Ecto neural progenitor cell (in vitro differentiated cells): ENCODE results near the gene CWC27.

Experiments
- DNase-seq: peaks from one replicate; pipeline ENCODE4 v3.0.0-alpha.2; 2018; ENCODE audit warnings: low spot score

Gene CWC27

DNA sequence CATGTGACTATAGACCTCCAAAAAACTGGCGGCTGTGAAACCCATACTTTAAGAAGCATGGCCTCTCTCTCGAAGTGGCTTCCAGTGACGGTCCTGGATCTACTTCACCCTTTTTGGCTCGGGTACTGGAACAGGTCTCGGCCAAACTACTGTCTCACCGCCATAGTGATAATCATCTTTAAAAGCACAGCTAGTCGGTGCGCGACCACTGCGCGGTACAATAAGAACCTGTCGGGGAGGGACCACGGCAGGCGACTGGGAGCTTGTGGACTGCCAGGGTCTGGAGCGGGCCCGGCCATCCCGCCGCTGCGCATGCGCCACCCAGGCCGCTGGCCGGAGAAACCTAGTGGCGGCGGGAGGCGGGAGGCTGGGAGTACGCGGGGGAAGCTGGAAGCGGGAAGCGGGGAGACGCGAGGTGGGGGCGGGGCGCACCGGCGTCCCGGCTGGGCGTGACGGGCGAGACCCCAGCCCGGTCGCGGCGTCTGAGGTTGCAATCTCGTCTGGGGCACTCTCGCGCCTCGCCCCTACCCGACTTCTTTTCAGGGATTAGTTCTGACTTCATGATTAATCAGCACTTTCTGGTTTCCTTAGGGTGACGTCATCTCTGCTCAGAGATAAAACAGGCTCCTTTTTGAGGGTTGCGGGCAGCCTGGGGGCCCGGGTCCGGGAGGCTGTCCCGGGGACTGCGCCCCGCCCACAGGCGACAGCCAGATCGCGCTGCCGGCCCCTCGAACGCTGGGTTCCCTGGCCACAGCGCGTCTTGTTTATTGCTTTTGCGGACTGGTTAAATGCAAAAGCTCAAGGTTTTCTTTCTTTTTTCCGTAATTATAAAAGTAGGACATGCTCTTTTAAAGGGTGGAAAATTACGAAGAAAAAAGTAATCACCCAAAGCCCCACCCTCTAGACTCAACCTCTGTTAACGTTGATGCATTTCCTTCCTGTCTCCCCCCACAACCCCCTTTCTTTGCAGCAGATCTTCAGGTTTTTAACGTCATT lies 266.8 kb downstream of the CWC27 start:
- DNase-seq = peak; percentile 97

GRCh38 chr5:65037831-65038815 lies 269.4 kb downstream of the CWC27 start:
- DNase-seq = no peak

DNA sequence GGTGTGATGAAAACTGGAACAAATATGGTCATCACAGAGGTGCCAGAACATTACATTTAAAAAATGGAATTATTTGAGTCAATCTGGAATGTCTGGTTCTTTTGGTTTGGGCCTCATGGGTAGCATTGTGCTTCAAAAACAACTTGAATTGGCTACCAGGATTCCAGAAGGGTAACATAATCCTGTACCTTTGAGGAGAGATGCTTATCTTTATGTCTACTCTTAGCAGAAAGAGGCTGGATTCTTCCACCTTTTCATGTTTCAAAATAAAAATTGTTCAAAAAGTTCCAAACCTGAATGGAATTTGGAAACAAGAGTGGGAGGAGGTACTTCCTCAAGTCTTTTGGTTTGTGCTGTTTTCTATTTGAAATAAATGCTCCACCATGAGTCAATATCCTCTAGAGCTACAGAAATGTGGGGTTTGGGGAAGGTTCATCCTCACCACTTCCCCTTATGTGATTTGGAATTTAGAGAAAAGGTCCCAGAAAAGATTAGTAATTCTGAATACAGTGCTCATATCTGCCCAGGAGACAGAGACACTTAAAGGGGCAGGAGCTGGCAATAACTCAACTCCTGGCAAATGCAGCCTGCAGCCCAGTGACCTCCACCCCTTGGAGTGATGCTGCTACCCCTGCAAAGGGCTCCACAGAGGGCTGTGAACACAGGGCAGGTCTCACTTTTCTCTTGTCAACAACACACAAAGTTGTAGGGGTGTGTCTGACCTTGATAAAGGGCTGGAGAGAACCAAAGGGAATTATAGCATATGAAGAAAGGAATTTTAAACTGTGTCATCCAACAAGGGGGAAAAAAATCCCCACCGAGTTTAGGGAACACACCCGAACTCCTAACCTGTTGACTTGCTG lies 272.8 kb downstream of the CWC27 start:
- no peak for DNase-seq

GRCh38 chr5:65043843-65044359 lies 275.2 kb downstream of the CWC27 start:
- DNase-seq = no peak

- no peak for DNase-seq
Observed at GRCh38 chr5:65047225-65047624, 278.5 kb downstream of the CWC27 start.

DNA sequence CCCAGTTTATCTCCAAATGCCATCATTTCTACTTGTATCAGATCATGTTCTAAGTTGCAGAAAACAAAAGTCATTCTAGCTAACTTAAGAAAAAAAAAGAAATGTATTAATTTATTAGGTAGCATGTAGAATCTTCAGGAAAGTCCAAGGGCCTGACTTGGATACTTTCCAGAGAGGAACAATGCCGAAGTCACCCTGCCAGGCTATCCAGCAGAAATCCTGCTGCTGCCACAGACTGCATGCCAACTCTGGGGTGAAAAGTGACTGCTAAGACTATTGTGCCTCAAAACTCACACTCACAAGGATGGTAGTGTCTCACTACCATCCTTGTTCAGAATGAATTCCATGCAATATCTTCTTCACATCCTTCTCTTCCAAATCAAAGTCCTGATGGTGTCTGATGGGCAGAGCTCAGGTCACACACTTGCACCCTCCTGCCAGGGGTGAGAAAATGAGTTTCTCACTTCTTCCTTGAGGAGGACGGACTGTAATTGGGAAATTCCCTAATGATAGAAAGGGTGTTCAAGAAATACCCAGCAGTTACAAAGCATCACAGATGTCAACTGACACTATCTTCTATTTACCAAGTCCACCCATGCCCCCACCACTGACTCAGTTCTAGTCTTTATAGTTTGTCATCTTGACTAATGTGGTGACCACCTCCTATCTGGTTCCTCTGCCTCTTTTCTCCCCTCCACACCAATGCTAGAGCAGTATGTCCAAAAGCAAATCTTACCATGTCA lies 279.4 kb downstream of the CWC27 start:
- DNase-seq = no peak

DNA sequence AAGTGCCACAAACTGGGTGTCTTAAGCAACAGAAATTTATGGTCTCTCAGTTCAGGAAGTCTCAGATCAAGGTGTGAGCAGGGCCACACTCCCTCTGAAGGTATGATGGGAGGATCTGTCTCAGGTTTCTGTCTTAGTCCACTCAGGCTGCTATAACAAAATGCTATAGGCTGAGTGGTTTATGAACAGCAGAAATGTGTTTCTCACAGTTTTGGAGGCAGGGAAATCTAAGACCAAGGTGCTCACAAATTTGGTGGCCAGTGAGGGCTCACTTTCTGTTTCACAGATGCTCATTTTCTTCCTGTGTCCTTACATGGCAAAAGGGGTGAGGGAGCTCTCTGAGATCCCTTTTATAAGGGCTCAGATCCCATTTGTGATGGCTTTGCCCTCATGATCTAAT lies 281.4 kb downstream of the CWC27 start:
- no peak for DNase-seq

DNA sequence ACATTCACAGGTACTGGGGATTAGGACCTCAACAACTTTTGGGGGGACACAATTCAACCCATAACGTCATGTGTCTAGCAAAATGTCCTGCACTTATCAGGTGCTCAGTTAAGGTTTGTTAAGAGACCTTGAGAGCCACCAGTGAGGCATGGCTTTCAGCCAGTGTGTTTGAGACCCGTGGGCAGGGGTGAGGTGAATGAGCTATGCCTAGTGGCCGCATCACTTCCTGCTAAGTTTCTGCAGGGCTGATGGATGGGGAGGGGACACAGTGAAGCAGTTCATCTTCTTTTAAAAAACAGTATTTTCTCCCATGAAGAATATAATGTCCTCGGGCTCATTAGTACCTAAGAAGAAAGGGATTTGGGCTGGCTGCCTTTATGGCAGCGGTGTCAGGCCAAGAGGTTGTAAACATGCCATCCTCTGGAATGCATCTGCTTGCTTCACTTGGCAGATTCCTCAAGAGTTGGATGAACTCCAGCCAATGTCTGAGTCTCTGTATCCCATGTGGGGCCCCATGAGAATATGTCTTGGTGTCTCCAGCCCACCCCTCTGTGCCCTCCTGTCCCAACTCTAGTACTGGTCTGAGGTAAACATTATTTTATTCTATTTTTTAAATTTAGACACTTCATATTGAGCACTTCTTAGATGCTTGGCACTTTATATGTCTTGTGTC lies 282.2 kb downstream of the CWC27 start:
- DNase-seq = no peak

DNA sequence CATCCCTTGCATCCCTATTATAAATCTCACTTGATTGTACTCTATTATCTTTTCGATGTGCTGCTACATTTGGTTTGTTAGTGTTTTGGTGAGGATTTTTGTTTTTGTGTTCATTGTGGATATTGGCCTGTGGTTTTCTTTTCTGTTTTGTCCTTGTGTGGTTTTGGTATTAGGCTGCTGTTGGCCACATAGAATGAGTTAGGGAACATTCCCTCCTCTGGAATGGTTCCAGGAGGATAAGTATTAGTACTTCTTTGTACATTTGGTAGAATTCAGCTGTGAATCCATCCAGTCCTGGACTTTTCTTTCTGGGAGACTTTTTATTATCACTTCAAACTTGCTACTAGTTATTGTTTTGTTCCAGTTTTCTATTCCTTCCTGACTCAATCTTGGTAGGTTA lies 287.2 kb downstream of the CWC27 start:
- no peak for DNase-seq

DNA sequence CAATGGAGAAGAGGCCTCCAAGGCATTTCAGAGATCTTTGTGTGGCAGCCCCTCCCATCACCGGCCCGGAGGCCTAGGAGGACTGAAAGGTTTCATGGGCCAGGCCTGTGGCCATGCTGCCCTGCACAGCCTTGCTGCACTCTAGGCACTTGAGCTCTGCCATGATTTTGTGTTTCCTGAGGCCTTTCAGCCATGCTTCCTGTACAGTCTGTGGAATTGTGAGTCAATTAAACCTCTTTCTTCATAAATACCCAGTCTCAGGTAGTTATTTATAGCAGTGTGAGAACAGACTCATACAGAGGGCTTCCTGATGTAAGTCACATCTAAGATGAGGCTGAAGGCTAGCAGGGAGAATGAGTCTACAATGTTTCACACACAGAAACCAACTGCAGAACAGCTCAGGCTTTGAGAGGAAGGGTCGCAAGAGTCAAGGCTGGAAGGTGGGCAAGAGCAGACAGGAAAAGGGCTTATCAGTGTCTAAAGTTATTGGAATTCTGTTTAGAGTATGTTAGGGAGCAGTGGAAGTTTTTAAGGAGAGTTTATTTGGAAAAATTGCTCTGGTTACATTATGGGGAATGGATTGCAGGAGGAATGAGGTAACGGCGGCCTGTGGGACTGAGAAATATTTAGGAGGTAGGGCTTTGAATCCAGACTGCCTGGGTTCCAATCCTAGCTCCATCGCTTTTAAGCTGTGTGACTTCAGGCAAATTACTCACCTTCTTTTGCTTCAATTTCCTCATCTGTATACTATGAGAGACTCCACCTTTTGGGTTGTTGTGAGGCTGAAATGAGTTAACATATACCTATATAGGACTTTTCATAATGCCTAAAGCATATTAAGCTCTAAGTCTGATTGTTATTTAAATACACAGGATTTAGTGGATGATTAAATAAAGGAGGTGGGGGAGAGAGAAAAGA lies 291.2 kb downstream of the CWC27 start:
- DNase-seq = no peak

DNA sequence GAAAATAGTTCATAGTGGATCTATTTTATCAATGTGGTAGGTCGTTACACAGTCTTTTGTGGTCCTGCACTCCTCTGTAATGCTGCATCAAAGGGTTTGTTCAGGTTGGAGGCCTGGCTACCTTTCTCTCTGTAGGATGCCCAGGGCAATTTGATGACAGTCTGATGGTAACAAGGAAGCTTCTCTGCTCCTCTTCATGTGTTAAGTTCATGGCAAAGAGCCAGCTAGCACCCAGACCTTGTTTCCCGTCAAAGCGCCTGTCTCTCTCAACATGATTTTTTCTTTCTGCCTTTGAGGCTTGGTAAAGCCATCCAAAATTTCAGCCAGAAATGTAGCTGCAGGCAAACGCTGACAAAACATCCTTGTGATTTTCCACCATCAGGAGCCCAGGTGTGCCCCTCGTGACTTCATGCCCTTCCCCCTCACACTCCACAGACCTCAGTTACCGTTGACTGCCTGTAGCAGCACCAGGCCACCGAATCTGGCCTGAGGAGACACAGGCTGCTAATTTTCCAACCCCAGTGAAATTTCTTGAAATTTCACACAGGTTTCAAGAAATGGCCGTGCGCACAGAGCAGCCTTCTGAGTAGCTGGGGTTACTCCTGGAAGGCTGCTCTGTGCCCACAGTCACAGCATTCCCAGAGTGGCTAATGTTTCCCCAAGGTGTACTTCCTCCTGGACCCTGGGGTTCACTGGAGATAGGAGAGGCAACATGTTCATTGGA lies 292.7 kb downstream of the CWC27 start:
- no peak for DNase-seq

DNA sequence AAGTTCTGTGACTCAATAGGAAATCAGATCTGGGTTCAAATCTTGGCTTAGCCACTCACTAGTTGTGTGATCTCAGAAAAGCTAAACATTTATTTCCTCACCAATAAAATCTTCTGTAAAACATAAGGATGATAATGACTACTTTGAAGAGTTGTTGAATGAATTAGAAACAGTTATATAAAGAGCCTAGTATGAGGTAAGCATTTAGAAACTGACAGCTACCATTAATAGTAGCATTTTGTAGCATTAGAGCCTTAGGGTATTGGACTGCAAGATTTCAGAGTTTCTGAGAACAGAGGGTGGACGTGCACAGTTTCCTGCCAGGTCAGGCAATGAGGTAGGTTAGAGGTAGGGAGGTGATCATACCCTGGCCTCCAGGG lies 293.2 kb downstream of the CWC27 start:
- DNase-seq = no peak

DNA sequence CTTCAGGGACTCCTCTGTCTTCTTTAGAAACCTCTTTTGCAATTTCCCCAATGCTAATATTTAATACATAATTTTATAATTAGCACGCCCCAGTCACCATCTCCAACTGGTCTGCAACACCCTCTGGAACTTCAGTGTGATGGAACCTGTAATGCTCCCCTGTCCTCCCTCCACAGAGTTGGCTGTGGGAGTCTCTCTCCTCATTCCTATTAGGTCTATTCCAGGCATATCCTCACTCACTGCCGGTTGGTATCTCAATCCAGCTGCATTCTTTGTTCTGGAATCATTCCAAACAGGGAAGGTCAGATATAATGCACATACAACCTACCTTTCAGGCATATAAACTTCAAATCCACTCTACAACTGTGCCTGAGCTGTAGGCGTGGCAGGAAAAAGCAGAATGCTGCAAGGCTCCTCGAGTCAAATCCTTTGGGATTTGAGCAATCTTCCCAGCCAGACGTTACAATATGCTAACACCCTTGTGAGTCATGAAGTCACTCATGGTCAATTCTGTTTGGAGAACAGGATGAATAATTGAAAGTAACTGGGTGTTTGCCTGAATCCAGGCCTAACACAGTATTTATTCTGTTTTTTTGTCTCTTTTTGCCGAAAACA lies 293.8 kb downstream of the CWC27 start:
- DNase-seq = no peak

GRCh38 chr5:65065001-65065511 lies 296.3 kb downstream of the CWC27 start:
- DNase-seq = no peak

- DNase-seq = no peak
Observed at GRCh38 chr5:65066387-65067146, 297.8 kb downstream of the CWC27 start.

DNA sequence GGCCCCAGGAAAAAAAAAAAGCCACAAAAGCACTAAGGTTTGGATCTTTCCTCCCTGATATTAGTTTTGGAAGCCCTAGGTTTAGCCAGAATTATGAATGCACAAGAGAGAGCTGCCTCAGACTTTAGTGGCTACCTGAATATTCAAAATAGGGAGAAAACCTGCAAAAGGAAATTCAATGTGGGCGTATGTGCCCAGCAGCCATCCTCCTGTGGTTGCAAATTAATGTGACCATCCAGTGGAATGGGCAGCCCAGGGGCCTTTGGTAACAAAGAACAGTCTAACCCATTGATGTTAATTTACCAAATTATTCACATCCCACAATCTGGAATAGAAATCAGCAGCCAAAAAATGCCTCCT lies 298.4 kb downstream of the CWC27 start:
- no peak for DNase-seq
